Astrocyte of the hippocampus (primary cell): Measurements from ENCODE around the gene SLC24A3.

Experiments
- DNase-seq: peaks from one replicate; pipeline ENCODE4 v3.0.0; 2011; ENCODE audit warnings: low read depth, low spot score

The SLC24A3 gene

DNA sequence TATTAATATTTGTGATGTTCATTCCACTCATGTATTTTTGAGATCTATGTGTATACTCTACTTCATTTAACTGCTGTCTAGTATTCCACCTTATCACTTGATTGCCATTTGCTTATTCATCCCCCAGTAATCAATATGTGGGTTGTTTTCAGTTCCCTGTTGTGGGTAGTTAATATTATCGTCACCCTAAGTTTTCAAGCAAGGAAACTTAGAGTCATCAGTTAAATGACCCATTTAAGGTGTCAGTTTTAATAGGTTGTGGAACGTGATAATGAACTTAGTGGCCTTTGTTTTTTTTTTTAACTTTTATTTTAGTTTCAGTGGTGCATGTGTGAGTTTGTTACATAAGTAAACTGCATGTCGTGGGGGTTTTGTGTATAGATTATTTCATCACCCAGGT is 90.3 kb downstream of the SLC24A3 start:
- no peak for DNase-seq

GRCh38 chr20:19304389-19304788 is 91.9 kb downstream of the SLC24A3 start:
- no peak for DNase-seq

GRCh38 chr20:19304886-19305415 is 92.5 kb downstream of the SLC24A3 start:
- DNase-seq, result no peak

- DNase-seq, result no peak
Measured at GRCh38 chr20:19308146-19308545, 95.7 kb downstream of the SLC24A3 start.

GRCh38 chr20:19310541-19310940 is 98.1 kb downstream of the SLC24A3 start:
- DNase-seq, result no peak

GRCh38 chr20:19313342-19314069 is 101.1 kb downstream of the SLC24A3 start:
- DNase-seq, result no peak

GRCh38 chr20:19314621-19315020 is 102.2 kb downstream of the SLC24A3 start:
- no peak for DNase-seq

DNA sequence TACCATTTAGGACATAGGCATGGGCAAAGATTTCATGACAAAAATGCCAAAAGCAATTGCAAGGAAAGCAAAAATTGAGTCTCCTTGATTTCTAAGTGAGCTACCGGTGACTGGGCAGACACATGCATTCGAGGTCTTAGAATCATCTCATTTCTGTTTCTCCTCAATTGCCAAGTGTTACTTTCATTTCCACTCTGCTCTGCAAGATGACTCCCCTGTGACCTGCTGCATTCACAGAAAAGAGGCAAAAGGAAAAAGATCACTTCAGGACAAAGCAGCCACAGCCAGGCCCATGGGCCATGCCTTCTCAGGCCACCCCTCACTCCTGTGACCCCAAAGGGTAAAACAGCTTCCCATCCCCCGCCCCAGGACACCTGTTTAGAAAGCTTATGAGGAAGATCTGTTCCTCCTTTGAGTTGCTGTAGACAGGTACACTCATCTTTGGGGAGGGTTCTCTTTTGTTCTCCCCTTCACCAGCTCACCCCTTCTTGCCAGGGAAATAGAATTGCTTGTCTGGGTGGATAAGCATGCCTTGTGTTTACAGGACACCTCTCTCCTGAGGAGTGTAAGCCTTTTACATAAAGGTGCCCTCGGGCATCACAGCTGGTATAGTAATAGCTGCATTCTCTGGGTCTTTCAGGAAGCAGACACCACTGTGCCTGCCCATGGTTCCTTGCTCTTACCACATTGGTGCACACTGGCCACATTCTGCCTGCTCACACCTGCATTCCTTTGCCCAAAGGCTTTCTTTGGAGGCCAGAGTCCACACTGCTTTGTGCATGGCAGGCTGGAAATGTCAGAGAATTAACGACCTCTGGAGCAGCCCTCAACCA is 105.0 kb downstream of the SLC24A3 start:
- DNase-seq, result no peak

DNA sequence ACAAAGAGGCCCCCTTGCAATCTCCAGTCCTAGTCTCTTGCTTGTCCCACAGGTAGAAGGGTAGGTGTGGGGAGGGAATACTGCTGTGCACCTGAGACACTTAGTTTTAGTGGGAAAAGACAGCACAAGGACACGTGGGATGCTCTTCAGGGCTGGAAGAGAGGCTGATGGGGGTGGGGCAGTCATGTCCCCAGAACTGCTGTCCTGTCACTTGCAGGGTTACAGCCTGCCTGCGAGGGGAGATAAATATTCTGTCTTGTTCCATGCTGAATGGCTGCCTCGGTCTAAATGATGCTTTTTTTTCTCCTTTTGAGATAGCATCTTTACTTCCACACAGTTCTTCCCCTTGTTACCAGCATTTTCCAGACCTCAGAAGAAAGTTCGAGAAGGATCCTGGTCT is 106.2 kb downstream of the SLC24A3 start:
- no peak for DNase-seq

DNA sequence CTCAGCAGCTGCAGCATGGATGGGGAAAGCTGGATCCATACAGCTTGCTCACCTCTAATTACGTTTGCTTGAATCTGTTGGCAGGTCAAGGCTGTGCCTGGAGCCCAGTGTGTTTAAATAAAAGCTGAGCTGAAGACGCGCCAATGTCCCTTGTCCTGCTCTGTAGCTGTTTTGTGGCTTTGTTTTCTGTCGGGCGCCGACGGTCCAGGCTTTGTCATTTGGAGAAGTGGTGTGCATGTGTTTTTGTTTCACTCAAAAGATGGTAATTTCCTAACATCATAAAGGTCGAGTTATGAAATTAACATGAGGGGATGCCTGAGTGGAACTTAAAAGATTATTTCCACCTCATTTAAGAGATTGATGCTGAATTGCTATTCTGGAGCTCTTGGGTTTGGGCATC is 107.6 kb downstream of the SLC24A3 start:
- DNase-seq, result no peak

DNA sequence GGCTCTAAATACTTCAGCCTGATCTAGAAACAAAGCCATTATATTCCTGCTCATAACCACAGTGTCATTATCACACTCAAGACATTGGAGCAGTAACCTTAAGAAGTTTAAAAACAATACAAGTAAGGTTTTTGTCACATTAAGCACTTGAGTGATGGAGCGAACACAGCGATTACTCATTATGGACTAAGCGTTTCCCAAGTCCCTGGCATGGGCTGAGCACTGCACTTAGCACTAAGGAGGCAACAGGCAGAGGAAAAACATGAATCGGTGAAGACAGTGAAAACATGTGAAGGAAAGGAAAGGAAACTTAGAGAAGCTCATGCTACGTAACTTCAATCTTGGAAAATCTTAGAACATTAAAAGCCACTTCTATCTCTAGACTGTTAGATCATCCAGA is 108.7 kb downstream of the SLC24A3 start:
- DNase-seq, result no peak

DNA sequence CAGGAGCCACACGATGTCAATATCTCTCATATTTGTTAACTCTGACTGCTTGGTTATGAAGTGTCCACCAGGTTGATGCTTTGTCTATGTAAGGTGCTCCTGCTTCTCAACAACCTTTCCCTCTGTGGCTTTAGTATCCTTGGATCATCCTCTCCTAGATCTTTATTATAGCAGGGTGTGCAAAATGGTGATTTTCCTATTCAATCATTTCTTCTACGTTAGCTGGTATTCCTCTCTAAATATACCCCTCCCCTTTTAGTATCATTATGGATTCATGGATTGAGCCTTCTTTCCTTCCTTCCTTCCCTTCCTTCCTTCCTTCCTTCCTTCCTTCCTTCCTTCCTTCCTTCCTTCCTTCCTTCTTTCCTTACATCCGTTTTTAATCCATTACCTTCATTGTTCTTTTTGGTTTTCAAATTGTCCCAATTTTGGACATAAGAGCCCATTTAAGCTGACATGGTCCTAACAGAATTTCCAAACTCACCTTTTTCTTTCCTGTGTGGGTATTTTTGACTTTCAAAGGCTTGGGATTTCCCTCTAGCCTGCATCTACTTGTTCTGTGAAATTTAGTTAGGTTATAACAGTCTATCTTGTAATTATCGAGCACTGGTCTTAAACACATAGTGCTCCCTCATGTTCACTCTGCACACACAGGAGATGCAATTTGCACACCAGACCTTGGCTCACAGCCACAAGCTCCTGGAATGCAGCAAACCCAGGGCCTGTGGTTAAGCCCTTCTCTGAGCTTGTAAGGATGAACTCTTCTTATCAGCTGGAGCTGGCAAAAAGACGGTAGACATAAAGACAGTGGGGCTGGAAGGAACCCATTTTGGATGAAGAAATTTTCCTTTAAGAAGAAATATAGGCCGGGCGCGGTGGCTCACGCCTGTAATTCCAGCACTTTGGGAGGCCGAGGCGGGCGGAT is 109.9 kb downstream of the SLC24A3 start:
- DNase-seq, result no peak

DNA sequence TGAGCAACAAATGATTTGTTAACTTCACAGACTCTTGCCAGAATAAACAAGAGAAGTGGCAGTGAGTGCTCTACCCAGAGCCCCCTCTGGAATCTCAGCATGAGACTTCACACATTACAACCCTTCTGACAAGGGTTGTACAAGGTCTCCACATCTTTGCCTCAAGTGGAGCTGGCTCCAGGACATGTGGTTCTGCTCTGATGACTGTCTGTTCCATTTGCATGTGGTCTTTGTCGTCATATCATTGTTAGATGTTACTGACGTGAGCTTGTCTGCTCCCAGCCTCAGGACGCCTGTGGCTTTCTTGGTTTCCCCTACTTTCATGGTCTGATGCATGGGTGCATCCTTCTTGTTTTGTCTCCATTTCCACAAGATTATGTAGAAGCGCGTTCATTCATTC is 115.0 kb downstream of the SLC24A3 start:
- no peak for DNase-seq

GRCh38 chr20:19328676-19329075 is 116.2 kb downstream of the SLC24A3 start:
- no peak for DNase-seq

- no peak for DNase-seq
Measured at GRCh38 chr20:19330038-19330437, 117.6 kb downstream of the SLC24A3 start.

GRCh38 chr20:19330731-19331130 is 118.3 kb downstream of the SLC24A3 start:
- no peak for DNase-seq

- no peak for DNase-seq
Measured at GRCh38 chr20:19333563-19333962, 121.1 kb downstream of the SLC24A3 start.

DNA sequence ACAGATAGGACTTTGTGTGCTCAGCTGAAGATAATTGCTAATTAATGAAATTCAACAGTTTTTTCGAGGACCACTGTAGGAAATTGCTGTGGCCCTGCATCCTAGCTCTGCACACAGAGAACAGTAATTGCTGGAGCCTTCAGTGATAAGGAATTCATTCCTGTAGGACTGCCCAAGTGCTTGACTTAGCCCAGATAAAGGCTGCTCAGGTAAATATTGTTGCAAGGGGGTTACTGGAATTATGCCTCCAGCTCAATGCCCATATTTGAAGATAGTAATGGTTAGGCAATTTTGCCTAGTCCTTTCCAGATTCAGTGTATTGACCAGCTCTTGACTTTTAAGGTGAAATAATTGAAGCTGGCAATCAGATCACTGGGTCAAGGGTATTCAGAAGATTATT is 122.9 kb downstream of the SLC24A3 start:
- no peak for DNase-seq

GRCh38 chr20:19335916-19336315 is 123.5 kb downstream of the SLC24A3 start:
- no peak for DNase-seq

GRCh38 chr20:19336631-19337030 is 124.2 kb downstream of the SLC24A3 start:
- no peak for DNase-seq

GRCh38 chr20:19338380-19338779 is 125.9 kb downstream of the SLC24A3 start:
- DNase-seq, result no peak

- no peak for DNase-seq
Measured at GRCh38 chr20:19338960-19339359, 126.5 kb downstream of the SLC24A3 start.
